ENCODE measurements around the gene RADIL. TPM values are rescaled to one million over a fixed set of nuclear protein-coding genes. Genes with fewer than 3 reads are reported as not detected.
A peak's percentile ranks its signal among the peaks of the same experiment; 100 is the strongest.

The RADIL gene
- total RNA-seq, 6 donors from 2014 or later = 7.9 to 42.8 (median 13.0) TPM

DNA sequence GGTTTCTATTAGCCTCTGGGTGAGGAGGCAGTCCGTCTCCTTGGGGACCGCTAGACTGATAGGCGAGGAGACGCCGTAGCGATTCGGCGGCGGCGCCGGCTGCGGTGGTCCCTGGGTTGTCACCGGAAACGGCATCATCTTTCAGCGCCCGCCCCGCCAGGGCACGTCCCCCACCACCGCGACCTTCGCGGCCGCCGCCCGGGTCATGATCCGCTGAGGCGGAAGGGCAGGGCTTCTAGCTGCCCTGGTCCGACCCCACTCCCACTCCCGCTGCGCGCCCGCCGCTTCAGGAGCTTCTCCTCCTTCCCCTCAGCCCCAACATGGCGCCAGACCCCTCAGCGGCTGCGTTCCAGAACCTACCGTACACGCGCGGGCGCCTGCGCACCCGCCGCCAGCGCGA lies 21.8 kb downstream of the RADIL start, which contains the start of gene PAPOLB:
PAPOLB (minus strand) TSS at position 358 of the 400 bp plus-strand sequence; CDS start at position 138, 220 bp downstream.
- 40 to 45% methylated on average over 29 to 42 of the region's 46 CpGs for WGBS, 2 donors
- peak in 1 of 2 donors; percentile 86 for DNase-seq

DNA sequence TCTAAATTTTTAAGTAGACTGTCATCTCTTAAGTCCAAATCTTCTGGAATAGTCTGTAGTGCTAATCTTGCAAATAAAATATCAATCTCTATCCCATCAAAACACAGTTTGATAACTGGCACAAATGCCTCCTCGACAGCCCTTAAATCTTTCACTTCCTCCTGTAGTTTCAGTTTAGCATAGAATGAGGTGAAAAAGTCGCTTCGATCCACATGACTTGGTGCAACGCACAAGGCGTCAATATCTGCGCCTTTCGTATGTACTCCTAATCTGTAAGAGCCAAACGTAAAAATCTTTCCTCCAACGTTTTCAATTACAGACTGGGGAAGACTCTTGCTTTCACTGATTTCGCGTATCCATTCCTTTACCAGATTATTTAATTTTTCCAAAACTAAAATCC lies 22.3 kb downstream of the RADIL start:
- Histone ChIP-seq H3K27ac (no peak overlapping the region), H3K9me3 (no peaks in the 10 kb centered on the region), H3K27me3 (peaks cover 0 to 2% (median 0%) of the 10 kb centered on the region in 4 donors), H3K4me3 (peak overlapping the region in 3 of 4 donors; percentile 30 to 46 (median 40)), H3K36me3 (no peaks in the 10 kb centered on the region), H3K4me1 (peaks cover 0 to 7% (median 0%) of the 10 kb centered on the region in 4 donors)
- ATAC-seq (ENCODE audit: low FRiP score in 2 of 2) (no peak), DNase-seq (no peak)
- 87 to 93% methylated on average over 11 of the region's 11 CpGs for WGBS, 2 donors
- TF ChIP-seq POLR2AphosphoS5 (IDR thresholded peaks at IDR 0.05) = no peak
- TF ChIP-seq EP300 (IDR thresholded peaks at IDR 0.05) = no peak
- TF ChIP-seq POLR2A (IDR thresholded peaks at IDR 0.05) = no peak
- TF ChIP-seq, protein P1, sequence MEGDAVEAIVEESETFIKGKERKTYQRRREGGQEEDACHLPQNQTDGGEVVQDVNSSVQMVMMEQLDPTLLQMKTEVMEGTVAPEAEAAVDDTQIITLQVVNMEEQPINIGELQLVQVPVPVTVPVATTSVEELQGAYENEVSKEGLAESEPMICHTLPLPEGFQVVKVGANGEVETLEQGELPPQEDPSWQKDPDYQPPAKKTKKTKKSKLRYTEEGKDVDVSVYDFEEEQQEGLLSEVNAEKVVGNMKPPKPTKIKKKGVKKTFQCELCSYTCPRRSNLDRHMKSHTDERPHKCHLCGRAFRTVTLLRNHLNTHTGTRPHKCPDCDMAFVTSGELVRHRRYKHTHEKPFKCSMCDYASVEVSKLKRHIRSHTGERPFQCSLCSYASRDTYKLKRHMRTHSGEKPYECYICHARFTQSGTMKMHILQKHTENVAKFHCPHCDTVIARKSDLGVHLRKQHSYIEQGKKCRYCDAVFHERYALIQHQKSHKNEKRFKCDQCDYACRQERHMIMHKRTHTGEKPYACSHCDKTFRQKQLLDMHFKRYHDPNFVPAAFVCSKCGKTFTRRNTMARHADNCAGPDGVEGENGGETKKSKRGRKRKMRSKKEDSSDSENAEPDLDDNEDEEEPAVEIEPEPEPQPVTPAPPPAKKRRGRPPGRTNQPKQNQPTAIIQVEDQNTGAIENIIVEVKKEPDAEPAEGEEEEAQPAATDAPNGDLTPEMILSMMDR (IDR thresholded peaks at IDR 0.05) = no peak

More for the DNA sequence above, 21.8 kb downstream of the RADIL start, which contains the start of gene PAPOLB:
- H3K4me3 ChIP-seq = peak within 1 kb of the TSS; percentile 12 to 46 (median 35)
- peak in 1 of 2 donors; percentile 44 for ATAC-seq (ENCODE audit: low FRiP score in 2 of 2)
- H3K27ac ChIP-seq = peak within 1 kb of the TSS in 2 of 4 donors; percentile 16 to 18
- peaks cover 0 to 2% (median 0%) of the 10 kb centered on the region in 4 donors for H3K27me3 ChIP-seq
- H3K36me3 ChIP-seq = no peaks in the 10 kb centered on the region
- TF ChIP-seq EP300 (IDR thresholded peaks at IDR 0.05) (no peak), POLR2AphosphoS5 (IDR thresholded peaks at IDR 0.05) (no peak), POLR2A (IDR thresholded peaks at IDR 0.05) (no peak)
- TF ChIP-seq, protein P1 (IDR thresholded peaks at IDR 0.05) = no peak
- peaks cover 0 to 3% (median 0%) of the 10 kb centered on the region in 4 donors for H3K4me1 ChIP-seq
- no peaks in the 10 kb centered on the region for H3K9me3 ChIP-seq

DNA sequence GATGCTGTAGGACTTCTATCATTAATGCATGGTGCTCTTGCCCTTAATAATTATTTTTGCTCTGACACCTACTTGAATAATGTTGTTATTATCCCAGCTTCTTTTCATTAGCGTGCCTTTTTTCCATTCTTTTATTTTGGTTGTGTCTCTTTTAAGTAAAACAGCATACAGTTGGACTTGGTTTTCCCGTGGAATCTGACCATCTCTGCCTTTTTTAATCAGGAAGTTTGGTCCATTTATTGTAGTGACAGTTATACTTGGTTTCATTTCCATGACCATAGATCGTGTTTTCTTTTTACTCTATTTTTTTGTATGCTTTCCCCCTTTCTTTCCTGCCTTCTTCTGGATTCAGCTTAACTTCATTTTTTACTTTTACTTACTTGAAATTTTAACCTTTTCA lies 26.3 kb downstream of the RADIL start:
- WGBS, 2 donors = 50 to 53% methylated on average over 3 of the region's 3 CpGs
- Histone ChIP-seq H3K9me3 (no peaks in the 10 kb centered on the region), H3K4me3 (no peak overlapping the region), H3K4me1 (peaks cover 0 to 9% (median 0%) of the 10 kb centered on the region in 4 donors), H3K36me3 (no peaks in the 10 kb centered on the region), H3K27me3 (peaks cover 0 to 1% (median 0%) of the 10 kb centered on the region in 4 donors), H3K27ac (no peak overlapping the region)
- TF ChIP-seq POLR2AphosphoS5 (IDR thresholded peaks at IDR 0.05) = no peak
- TF ChIP-seq POLR2A (IDR thresholded peaks at IDR 0.05) = no peak
- no peak for TF ChIP-seq EP300 (IDR thresholded peaks at IDR 0.05)
- TF ChIP-seq, protein P1 (IDR thresholded peaks at IDR 0.05) = no peak
- DNase-seq = no peak
- ATAC-seq (ENCODE audit: low FRiP score in 2 of 2) = no peak

DNA sequence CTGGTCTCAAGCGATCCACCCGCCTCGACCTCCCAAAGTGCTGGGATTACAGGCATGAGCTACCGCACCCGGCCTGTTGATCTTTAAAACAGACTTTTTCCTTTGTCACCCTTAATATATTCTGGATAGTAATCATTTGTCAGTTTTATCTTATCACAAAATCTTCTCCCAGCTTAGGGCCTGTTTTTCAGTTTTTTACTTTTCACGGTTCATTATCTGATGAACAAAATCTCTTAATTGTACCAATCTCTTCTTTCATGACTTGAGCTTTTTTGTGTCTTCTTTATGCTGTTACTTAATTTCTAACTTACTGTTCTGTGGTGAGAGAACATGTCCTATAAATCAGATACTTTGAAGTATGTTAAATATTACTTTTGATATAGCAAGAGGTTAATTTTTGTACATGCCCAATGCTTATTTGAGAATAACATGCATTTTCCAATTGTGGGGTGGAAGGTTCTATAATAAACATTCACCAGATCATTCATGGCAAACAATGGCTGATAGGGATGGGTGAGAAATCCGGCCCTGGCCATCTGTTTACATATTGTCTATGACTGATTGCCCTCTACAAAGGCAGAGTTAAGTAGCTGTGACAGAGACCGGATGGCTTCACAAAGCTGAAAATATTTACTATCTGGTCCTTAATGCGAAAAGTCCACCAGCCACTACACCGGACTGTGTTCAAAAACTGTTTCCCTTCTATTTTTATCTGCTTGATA lies 27.0 kb downstream of the RADIL start:
- DNase-seq = no peak
- H3K36me3 ChIP-seq = no peaks in the 10 kb centered on the region

More for the DNA sequence above, 27.0 kb downstream of the RADIL start:
- no peak overlapping the region for H3K4me3 ChIP-seq
- peaks cover 0 to 9% (median 0%) of the 10 kb centered on the region in 4 donors for H3K4me1 ChIP-seq
- no peaks in the 10 kb centered on the region for H3K27me3 ChIP-seq
- TF ChIP-seq POLR2A (IDR thresholded peaks at IDR 0.05) (no peak), POLR2AphosphoS5 (IDR thresholded peaks at IDR 0.05) (no peak), EP300 (IDR thresholded peaks at IDR 0.05) (no peak)
- TF ChIP-seq, protein P1 (IDR thresholded peaks at IDR 0.05) = no peak
- no peak for ATAC-seq (ENCODE audit: low FRiP score in 2 of 2)
- no peak overlapping the region for H3K27ac ChIP-seq
- H3K9me3 ChIP-seq = no peaks in the 10 kb centered on the region
- WGBS, 2 donors = 70 to 71% methylated on average over 10 of the region's 10 CpGs

Measured in upper lobe of left lung (tissue), 6 donors.